Measurements from ENCODE around the gene BBS10.
"Not testable (repeated sequence)": the region's sequence is repeated elsewhere in the genome, so short reads cannot be mapped to it uniquely, and the experiment has no call there.

BBS10 gene

GRCh38 chr12:76329159-76329558, 19.1 kb downstream of the BBS10 start:
- DNase-seq = no peak

- not testable (repeated sequence) for DNase-seq
These were observed 28.5 kb downstream of the BBS10 start for GRCh38 chr12:76319595-76320319.

GRCh38 chr12:76318773-76319594, 29.2 kb downstream of the BBS10 start:
- DNase-seq = no peak

GRCh38 chr12:76317976-76318375, 30.2 kb downstream of the BBS10 start:
- DNase-seq = no peak

- no peak for DNase-seq
These were observed 31.7 kb downstream of the BBS10 start for GRCh38 chr12:76316468-76316867.

- DNase-seq = no peak
These were observed 34.9 kb downstream of the BBS10 start for GRCh38 chr12:76313299-76313698.

GRCh38 chr12:76312315-76312714, 35.9 kb downstream of the BBS10 start:
- no peak for DNase-seq

- no peak for DNase-seq
These were observed 36.4 kb downstream of the BBS10 start for GRCh38 chr12:76311796-76312195.

- no peak for DNase-seq
These were observed 38.1 kb downstream of the BBS10 start for GRCh38 chr12:76310110-76310509.

GRCh38 chr12:76308866-76309265, 39.3 kb downstream of the BBS10 start:
- DNase-seq = no peak

- no peak for DNase-seq
These were observed 41.1 kb downstream of the BBS10 start for GRCh38 chr12:76307083-76307482.

- DNase-seq = no peak
These were observed 44.2 kb downstream of the BBS10 start for GRCh38 chr12:76303989-76304460.

- no peak for DNase-seq
These were observed 44.9 kb downstream of the BBS10 start for GRCh38 chr12:76303365-76303764.

GRCh38 chr12:76300297-76300665, 47.9 kb downstream of the BBS10 start:
- no peak for DNase-seq

- DNase-seq = no peak
These were observed 48.5 kb downstream of the BBS10 start for GRCh38 chr12:76299536-76300296.

All from NCI-H1436 treated with DMSO at 0.1 percent for 48 hours (cell line).